RPMI8226 (cell line): ENCODE data around the gene MARK4.
"Not testable (repeated sequence)": the region's sequence is repeated elsewhere in the genome, so short reads cannot be mapped to it uniquely, and the experiment has no call there.

Experiments
- DNase-seq: peaks from one replicate; pipeline ENCODE4 v3.0.0-alpha.2; 2015

The MARK4 gene

GRCh38 chr19:45307361-45307760 lies 56.3 kb downstream of the MARK4 start:
- DNase-seq = no peak

- not testable (repeated sequence) for DNase-seq
Observed at GRCh38 chr19:45309322-45309721, 58.3 kb downstream of the MARK4 start.

GRCh38 chr19:45311621-45312020 lies 60.5 kb downstream of the MARK4 start:
- no peak for DNase-seq

GRCh38 chr19:45312285-45312684 lies 61.2 kb downstream of the MARK4 start:
- DNase-seq = not testable (repeated sequence)

GRCh38 chr19:45314708-45315245 lies 63.7 kb downstream of the MARK4 start:
- DNase-seq = no peak

- no peak for DNase-seq
Observed at GRCh38 chr19:45315304-45315703, 64.2 kb downstream of the MARK4 start.

- DNase-seq = peak; percentile 30
Observed at GRCh38 chr19:45320997-45321775, 70.1 kb downstream of the MARK4 start.

GRCh38 chr19:45321848-45322247 lies 70.8 kb downstream of the MARK4 start:
- no peak for DNase-seq

GRCh38 chr19:45322311-45322710 lies 71.2 kb downstream of the MARK4 start:
- peak; percentile 52 for DNase-seq

GRCh38 chr19:45322744-45323281 lies 71.7 kb downstream of the MARK4 start, which contains the start of gene CKM:
CKM (minus strand) TSS chr19:45322875; CDS start chr19:45319713, 3,162 bp downstream.
- no peak for DNase-seq

GRCh38 chr19:45323671-45324081 lies 72.6 kb downstream of the MARK4 start:
- no peak for DNase-seq

GRCh38 chr19:45324349-45324907 lies 73.4 kb downstream of the MARK4 start:
- no peak for DNase-seq

GRCh38 chr19:45327404-45328143 lies 76.5 kb downstream of the MARK4 start:
- no peak for DNase-seq

GRCh38 chr19:45331411-45331810 lies 80.3 kb downstream of the MARK4 start:
- no peak for DNase-seq

- DNase-seq = no peak
Observed at GRCh38 chr19:45333609-45334303, 82.7 kb downstream of the MARK4 start.

- not testable (repeated sequence) for DNase-seq
Observed at GRCh38 chr19:45334881-45335280, 83.8 kb downstream of the MARK4 start.

GRCh38 chr19:45336696-45337251 lies 85.7 kb downstream of the MARK4 start:
- DNase-seq = no peak

- no peak for DNase-seq
Observed at GRCh38 chr19:45339629-45340028, 88.6 kb downstream of the MARK4 start.

- DNase-seq = peak; percentile 64
Observed at GRCh38 chr19:45340232-45340898, 89.3 kb downstream of the MARK4 start, which contains the start of gene KLC3. KLC3 (plus strand) TSS chr19:45340750; CDS start chr19:45345542, 4,792 bp downstream.

GRCh38 chr19:45340899-45341453 lies 89.9 kb downstream of the MARK4 start:
- DNase-seq = no peak

- no peak for DNase-seq
Observed at GRCh38 chr19:45342911-45343310, 91.8 kb downstream of the MARK4 start.
